ENCODE measurements around the gene KAT8. TPM values are rescaled to one million over a fixed set of nuclear protein-coding genes. Genes with fewer than 3 reads are reported as not detected.

KAT8 gene
- total RNA-seq (2022; extraction: Qiagen RNA extraction): 35.4 to 40.3 TPM (median 39.2 TPM) in 5 replicates

DNA sequence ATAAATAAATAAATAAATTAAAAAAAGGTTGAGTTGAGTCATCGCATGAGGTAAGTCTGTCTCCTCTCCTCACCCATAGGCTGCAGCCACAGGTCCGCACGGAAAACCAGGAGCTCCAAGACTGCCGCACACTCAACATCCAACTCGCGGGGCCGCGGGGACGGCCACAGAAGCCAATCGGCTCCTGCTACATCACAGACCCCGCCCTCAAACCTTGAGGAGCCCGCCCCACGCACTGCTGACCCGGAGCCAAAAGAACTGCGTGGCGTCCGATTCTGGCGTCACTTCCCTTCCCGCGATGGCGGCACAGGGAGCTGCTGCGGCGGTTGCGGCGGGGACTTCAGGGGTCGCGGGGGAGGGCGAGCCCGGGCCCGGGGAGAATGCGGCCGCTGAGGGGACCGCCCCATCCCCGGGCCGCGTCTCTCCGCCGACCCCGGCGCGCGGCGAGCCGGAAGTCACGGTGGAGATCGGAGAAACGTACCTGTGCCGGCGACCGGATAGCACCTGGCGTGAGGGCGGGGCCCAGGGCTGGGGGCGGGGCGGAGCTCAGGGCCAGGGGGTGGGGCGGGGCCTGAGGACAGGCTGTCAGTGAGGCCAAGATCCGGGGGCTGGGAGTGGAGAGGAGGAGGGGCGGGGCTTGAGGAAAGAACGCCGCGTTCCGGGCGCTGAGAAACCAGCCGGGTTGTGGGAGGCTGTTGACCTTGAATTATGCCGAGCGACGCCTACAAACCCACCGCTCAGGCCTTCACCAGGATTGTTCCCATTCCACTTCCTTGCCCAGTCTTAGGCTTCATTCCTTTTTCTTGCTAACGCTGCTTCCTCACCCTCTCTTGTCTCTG is at the start of gene KAT8:
TSS of gene KAT8 (plus strand) at position 281 of the 839 bp plus-strand sequence. CDS start at position 299, 18 bp downstream.

DNA sequence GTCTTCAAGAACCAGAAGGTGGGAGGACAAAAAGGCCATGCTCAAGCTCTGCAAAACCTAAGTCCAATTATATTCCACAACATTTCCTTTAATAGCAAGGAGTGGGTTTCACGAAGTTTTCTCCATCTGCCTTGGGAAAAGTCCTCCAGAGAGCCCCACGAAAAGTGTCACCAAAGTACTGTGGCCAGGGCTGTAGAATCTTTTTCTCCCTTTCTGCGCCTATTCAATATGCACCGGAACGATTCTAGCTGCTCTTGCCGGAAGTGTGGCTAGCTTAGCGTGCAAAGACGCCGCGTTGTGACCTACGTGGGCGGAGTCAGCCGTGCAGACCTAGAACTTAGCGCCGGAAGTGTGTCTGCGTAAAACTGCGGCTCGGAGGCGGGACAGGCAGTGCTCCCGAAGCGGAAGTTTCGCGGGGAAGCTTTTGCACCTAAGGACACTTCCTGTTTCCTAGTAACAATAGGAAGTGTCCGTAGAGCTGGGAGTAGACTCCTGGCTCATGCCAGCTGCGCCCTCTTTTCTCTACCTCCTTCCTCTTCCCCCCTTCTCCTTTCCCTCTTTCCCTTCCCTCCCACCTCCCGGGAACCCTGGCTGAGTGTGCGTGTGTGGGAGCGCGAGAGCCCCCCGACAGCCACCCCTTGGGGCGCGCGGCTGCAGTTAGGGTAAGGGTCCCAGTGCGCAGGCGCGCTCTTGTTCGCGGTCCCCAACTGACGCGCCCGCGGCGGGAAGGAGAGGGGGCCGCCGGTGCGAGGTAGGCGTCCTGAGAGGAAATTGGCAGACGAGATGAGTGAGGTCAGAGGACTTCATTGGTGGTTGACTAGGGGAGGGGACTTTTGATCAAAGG is 43.3 kb upstream of the KAT8 start, which contains the start of the genes ZNF646 and ZNF668:
TSS of gene ZNF646 (plus strand) at position 453 of the 844 bp plus-strand sequence. CDS start 1,903 bp downstream, outside the sequence.
TSS of gene ZNF668 (minus strand) at position 271 of the 844 bp plus-strand sequence. CDS start 9,781 bp downstream, outside the sequence.

GRCh38 chr16:31088459-31089183 is 28.8 kb upstream of the KAT8 start, which contains the start of gene PRSS53:
PRSS53 (minus strand) TSS chr16:31088943; CDS start chr16:31088809, 134 bp downstream.

DNA sequence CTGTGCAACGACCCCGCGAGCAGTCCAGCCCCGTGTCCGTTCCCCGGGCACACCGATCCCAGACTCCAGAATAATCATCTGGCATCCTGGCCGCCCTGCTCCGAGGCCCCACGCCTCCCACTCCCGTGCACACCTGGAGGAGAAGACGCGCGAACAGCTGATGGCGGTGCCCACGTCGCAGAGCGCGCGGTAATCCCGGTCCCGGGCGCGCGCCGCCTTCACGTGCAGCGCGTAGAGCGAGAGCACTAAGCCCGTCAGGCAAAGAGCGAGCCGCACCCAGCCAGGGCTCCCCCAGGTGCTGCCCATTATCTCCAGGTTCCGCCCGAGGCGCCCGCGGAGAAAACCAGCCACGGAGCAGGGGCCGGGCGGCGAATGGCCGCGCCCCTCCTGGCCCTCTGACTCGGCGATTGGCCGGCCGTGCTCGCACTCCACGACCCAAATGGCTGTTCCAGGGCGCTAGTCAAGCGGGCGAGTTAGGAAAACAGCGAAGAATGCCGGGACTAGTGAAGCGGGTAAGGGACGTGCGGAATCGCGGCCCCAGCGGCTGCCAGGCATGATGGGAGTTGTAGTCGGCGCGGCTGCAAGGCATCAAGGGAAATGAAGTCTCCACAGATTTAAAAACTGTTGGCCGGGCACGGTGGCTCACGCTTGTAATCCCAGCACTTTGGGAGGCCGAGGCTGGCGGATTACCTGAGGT is 22.9 kb upstream of the KAT8 start, which contains the start of gene VKORC1:
TSS of gene VKORC1 (minus strand) at position 374 of the 697 bp plus-strand sequence. CDS start at position 306, 68 bp downstream.

DNA sequence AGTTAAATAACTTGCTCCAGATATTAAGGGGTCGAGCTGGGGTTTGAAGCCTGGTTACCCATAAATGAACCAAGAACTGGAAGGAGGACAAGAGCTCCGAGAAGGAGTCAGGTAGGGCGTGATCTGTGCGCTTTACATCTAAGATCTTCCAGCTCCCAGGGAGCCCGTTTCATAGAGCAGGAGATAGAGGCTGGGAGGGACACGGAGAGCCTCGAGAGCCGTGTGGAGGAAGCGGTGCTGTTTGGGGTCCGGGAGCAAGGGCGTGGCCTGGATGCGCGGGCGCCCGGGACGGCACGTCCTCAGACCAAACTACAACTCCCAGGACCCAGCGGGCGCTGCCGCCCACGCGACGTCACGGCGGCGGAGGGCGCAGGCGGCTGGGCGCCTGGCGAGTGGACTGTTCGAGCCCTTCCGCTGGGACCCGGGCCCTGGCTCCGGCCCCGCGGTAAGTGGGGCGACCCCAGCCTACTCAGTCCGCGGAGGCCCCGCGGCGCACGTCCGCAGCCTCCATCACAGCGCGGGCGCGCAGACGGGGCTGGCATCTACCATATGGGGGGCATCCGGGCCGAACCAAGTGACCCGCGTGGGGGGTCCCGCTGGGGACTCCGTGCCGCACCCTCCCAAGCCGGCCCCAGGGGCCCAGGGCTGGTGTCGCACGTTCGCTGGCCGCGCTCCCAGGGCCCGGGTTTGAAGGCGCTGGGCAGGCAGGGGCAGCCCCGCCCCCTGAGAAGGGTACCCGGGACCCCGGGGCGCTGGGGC is 9.2 kb upstream of the KAT8 start, which contains the start of gene BCKDK:
TSS of gene BCKDK (plus strand) at position 352 of the 759 bp plus-strand sequence. CDS start 838 bp downstream, outside the sequence.

DNA sequence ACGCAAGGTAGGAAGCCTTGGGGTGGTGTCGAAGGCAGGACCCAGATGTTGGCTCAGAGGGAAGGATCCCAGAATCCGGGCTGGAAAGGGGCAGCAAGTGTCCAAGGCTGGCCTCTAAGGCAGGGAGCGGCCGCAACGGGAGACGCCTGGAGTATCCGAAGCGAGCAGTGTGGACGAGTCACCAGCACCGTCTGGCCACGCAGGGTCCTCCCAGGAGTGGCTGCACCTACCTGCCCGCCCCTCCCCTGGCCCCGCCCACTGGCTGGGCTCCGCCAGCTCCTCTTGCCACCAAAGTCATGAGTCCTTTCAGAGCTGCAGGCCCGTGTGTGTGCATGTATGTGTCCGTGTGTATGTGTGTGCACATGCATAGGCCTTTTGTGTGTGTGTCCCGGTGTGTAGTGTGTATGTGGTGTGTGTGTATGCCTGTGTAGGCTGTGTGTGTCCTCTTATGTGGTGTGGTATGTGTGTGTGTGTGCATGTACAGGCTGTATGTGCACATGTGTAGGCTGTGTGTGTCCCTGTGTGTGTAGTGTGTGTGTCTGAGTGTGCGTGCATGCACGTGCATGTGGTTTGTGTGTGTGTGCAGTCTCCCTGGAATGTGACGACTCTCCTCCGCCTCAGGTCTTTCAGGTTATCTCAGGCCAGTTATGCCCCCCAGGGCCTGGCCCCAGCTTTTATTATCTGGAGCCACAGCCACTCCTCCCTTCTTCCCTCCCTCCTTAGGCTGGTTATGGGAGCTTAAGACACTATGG is 18.2 kb downstream of the KAT8 start, which contains the start of gene PRSS8:
TSS of gene PRSS8 (minus strand) at position 193 of the 752 bp plus-strand sequence. CDS start 229 bp downstream, outside the sequence.

GRCh38 chr16:31149894-31150890 is 32.7 kb downstream of the KAT8 start, which contains the start of gene PRSS36:
PRSS36 (minus strand) TSS chr16:31150066; CDS start chr16:31150035, 31 bp downstream.

GRCh38 chr16:31179747-31180459 is 62.4 kb downstream of the KAT8 start, which contains the start of gene FUS:
FUS (plus strand) TSS chr16:31180139; CDS start chr16:31180215, 76 bp downstream.

Other genes with a start within 250 kb of the KAT8 start
- 24.4 to 39.0 TPM (median 37.0 TPM) in 5 replicates for gene BCL7C, start 223.6 kb upstream of the KAT8 start, total RNA-seq (2022; extraction: Qiagen RNA extraction)
- 0.09 to 0.18 TPM (median 0.13 TPM) in 5 replicates for gene CTF1, start 221.1 kb upstream of the KAT8 start, total RNA-seq (2022; extraction: Qiagen RNA extraction)
- gene FBXL19, start 194.1 kb upstream of the KAT8 start, total RNA-seq (2022; extraction: Qiagen RNA extraction): 13.9 to 22.2 TPM (median 20.1 TPM) in 5 replicates
- gene ORAI3, start 168.6 kb upstream of the KAT8 start, total RNA-seq (2022; extraction: Qiagen RNA extraction): 10.1 to 17.2 TPM (median 14.7 TPM) in 5 replicates
- gene SETD1A, start 159.9 kb upstream of the KAT8 start, total RNA-seq (2022; extraction: Qiagen RNA extraction): 16.0 to 22.1 TPM (median 21.3 TPM) in 5 replicates
- gene HSD3B7, start 132.5 kb upstream of the KAT8 start, total RNA-seq (2022; extraction: Qiagen RNA extraction): 13.0 to 16.0 TPM (median 15.0 TPM) in 5 replicates
- gene STX1B, start 107.0 kb upstream of the KAT8 start, total RNA-seq (2022; extraction: Qiagen RNA extraction): 1.5 to 1.9 TPM (median 1.7 TPM) in 5 replicates
- 60.0 to 76.0 TPM (median 70.3 TPM) in 5 replicates for gene STX4, start 84.1 kb upstream of the KAT8 start, total RNA-seq (2022; extraction: Qiagen RNA extraction)
- 11.6 to 22.1 TPM (median 15.2 TPM) in 5 replicates for gene ZNF668, start 43.4 kb upstream of the KAT8 start, total RNA-seq (2022; extraction: Qiagen RNA extraction)
- 7.5 to 12.1 TPM (median 10.1 TPM) in 5 replicates for gene ZNF646, start 43.2 kb upstream of the KAT8 start, total RNA-seq (2022; extraction: Qiagen RNA extraction)
- gene PRSS53, start 28.7 kb upstream of the KAT8 start, total RNA-seq (2022; extraction: Qiagen RNA extraction): 1.1 to 3.1 TPM (median 1.4 TPM) in 5 replicates
- 99.7 to 146 TPM (median 144 TPM) in 5 replicates for gene VKORC1, start 22.9 kb upstream of the KAT8 start, total RNA-seq (2022; extraction: Qiagen RNA extraction)
- 40.3 to 51.5 TPM (median 48.2 TPM) in 5 replicates for gene BCKDK, start 9.3 kb upstream of the KAT8 start, total RNA-seq (2022; extraction: Qiagen RNA extraction)
- 0.41 to 0.76 TPM (median 0.57 TPM) in 5 replicates for gene PRSS8, start 18.1 kb downstream of the KAT8 start, total RNA-seq (2022; extraction: Qiagen RNA extraction)
- 0.58 to 1.1 TPM (median 0.72 TPM) in 5 replicates for gene PRSS36, start 32.4 kb downstream of the KAT8 start, total RNA-seq (2022; extraction: Qiagen RNA extraction)
- gene FUS, start 62.5 kb downstream of the KAT8 start, total RNA-seq (2022; extraction: Qiagen RNA extraction): 507 to 553 TPM (median 516 TPM) in 5 replicates
- gene PYCARD, start 85.1 kb downstream of the KAT8 start, total RNA-seq (2022; extraction: Qiagen RNA extraction): 25.7 to 50.2 TPM (median 42.9 TPM) in 5 replicates
- 0.02 to 0.07 TPM (median 0.02 TPM) in 5 replicates for gene TRIM72, start 96.5 kb downstream of the KAT8 start, total RNA-seq (2022; extraction: Qiagen RNA extraction)
- gene PYDC1, start 99.5 kb downstream of the KAT8 start, total RNA-seq (2022; extraction: Qiagen RNA extraction): not detected in 5 replicates
- 1.4 to 2.8 TPM (median 2.4 TPM) in 5 replicates for gene ITGAM, start 142.3 kb downstream of the KAT8 start, total RNA-seq (2022; extraction: Qiagen RNA extraction)
- gene ITGAX, start 237.5 kb downstream of the KAT8 start, total RNA-seq (2022; extraction: Qiagen RNA extraction): 1.1 to 1.9 TPM (median 1.7 TPM) in 5 replicates

Measured in A549 treated with CORT108297 at 1 μM for 4 hours (cell line).